ENCODE results near the gene SH3BP4. TPM values are rescaled to one million over a fixed set of nuclear protein-coding genes. Genes with fewer than 3 reads are reported as not detected.

SH3BP4 gene
- total RNA-seq, 1 donor from 2014 or later = 1.1 TPM

DNA sequence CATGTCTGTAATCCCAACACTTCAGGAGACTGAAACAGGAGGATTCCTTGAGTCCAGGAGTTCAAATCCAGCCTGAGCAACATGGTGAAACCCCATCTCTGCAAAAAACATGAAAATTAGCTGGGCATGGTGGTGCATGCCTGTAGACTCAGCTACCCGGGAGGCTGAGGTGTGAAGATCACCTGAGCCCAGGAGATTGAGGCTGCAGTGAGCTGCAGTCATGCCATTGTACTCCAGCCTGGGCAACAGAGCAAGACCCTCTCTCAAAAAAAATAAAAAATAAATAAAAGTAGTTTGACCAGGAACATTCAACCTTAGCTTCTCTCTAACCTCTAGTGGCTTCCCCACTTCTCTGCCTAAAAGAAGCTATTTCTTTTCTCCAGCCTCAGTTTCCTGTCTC, 23.8 kb downstream of the SH3BP4 start:
- peaks cover 3% of the 10 kb centered on the region for H3K9me3 Mint-ChIP-seq
- intact Hi-C loops (cut with micrococcal nuclease) = no loop called here
- TF ChIP-seq, protein P1, sequence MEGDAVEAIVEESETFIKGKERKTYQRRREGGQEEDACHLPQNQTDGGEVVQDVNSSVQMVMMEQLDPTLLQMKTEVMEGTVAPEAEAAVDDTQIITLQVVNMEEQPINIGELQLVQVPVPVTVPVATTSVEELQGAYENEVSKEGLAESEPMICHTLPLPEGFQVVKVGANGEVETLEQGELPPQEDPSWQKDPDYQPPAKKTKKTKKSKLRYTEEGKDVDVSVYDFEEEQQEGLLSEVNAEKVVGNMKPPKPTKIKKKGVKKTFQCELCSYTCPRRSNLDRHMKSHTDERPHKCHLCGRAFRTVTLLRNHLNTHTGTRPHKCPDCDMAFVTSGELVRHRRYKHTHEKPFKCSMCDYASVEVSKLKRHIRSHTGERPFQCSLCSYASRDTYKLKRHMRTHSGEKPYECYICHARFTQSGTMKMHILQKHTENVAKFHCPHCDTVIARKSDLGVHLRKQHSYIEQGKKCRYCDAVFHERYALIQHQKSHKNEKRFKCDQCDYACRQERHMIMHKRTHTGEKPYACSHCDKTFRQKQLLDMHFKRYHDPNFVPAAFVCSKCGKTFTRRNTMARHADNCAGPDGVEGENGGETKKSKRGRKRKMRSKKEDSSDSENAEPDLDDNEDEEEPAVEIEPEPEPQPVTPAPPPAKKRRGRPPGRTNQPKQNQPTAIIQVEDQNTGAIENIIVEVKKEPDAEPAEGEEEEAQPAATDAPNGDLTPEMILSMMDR (IDR thresholded peaks at IDR 0.05) = no peak
- peaks cover 14% of the 10 kb centered on the region for H3K27me3 Mint-ChIP-seq
- ATAC-seq (ENCODE audit: low read depth) (no peak), DNase-seq (no peak)
- POLR2A ChIA-PET = no interaction called here
- no peak overlapping the region for H3K4me3 Mint-ChIP-seq
- peaks cover 2% of the 10 kb centered on the region for H3K4me1 Mint-ChIP-seq
- H3K27ac Mint-ChIP-seq = no peak overlapping the region
- CTCF ChIA-PET = no interaction called here
- H3K36me3 Mint-ChIP-seq (ENCODE audit: low read depth) = no peaks in the 10 kb centered on the region

DNA sequence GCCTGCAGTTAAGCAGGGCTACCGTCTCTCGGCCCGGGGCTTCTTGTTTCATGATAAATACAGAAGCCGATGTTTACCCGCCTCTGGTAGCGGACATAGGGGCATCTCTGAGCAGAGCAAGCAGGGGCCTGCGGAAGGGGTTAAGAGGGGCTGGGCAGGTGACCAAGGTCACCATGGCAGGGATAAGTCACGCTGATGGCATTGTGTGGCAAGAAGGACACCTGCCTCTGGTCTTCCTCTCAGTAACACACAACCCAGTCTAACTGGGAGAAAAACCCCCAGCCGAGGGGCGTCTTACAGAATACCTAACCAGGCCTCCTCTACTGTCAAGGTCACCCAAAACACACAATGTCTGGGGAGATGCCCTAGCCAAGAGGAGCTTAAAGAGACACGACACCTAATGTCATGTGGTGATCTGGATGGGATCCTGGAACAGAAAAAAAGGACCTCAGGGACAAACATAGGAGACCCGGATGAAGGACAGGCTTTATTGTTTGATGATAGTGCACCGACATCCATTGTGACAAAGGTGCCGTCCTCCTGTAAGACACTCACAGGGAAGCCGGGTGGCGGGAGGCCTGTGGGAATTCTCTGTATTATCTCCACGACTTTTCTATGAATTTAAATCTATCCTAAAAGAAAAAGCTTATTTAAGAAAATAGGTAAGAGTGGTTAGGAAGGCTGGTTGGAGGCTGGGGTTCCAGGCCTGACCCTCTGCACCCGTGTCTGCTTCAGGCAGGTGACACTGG, 24.8 kb downstream of the SH3BP4 start:
- ChIA-PET POLR2A (no interaction called here), CTCF (no interaction called here)
- H3K27me3 Mint-ChIP-seq = peaks cover 14% of the 10 kb centered on the region
- TF ChIP-seq, protein P1 (IDR thresholded peaks at IDR 0.05) = no peak
- H3K36me3 Mint-ChIP-seq (ENCODE audit: low read depth) = no peaks in the 10 kb centered on the region
- peaks cover 4% of the 10 kb centered on the region for H3K4me1 Mint-ChIP-seq
- no peak overlapping the region for H3K4me3 Mint-ChIP-seq
- intact Hi-C loops (cut with micrococcal nuclease) = no loop called here
- DNase-seq (no peak), ATAC-seq (ENCODE audit: low read depth) (no peak)
- H3K27ac Mint-ChIP-seq = no peak overlapping the region
- peaks cover 3% of the 10 kb centered on the region for H3K9me3 Mint-ChIP-seq

DNA sequence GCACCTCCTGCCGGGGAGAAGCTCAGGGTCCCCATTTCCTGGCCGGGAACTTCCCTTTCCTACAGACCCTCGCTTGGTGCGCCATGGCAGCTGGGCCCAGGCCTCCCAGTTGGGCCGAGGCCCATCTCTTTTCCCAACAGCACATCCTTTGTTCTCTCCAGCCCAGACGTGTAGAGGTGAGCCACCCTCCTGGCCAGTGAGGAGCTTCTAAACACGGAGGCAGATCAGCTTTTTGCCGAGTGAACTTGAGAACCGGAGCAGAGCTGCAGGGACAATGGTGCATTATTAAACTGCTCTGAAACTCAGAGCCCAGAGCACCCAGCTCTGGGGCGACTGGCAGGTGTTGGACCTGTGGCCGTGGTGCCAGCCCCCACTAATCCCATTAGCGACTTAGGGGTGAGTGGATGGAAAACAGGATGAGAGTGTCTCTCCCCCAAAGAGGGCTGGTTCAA, 25.4 kb downstream of the SH3BP4 start:
- CTCF ChIA-PET = no interaction called here
- Mint-ChIP-seq H3K9me3 (peaks cover 3% of the 10 kb centered on the region), H3K27ac (no peak overlapping the region), H3K36me3 (ENCODE audit: low read depth) (no peaks in the 10 kb centered on the region), H3K4me3 (no peak overlapping the region), H3K4me1 (peaks cover 4% of the 10 kb centered on the region), H3K27me3 (peaks cover 14% of the 10 kb centered on the region)
- POLR2A ChIA-PET = no interaction called here
- TF ChIP-seq, protein P1 (IDR thresholded peaks at IDR 0.05) = no peak
- intact Hi-C loops (cut with micrococcal nuclease) = no loop called here
- DNase-seq (no peak), ATAC-seq (ENCODE audit: low read depth) (no peak)

- Mint-ChIP-seq H3K4me1 (peaks cover 4% of the 10 kb centered on the region), H3K4me3 (no peak overlapping the region), H3K9me3 (peaks cover 3% of the 10 kb centered on the region), H3K27me3 (peaks cover 8% of the 10 kb centered on the region), H3K36me3 (ENCODE audit: low read depth) (no peaks in the 10 kb centered on the region), H3K27ac (no peak overlapping the region)
- CTCF ChIA-PET = no interaction called here
- no peak for ATAC-seq (ENCODE audit: low read depth)
- no peak for DNase-seq
- intact Hi-C loops (cut with micrococcal nuclease) = no loop called here
- POLR2A ChIA-PET = no interaction called here
- TF ChIP-seq, protein P1 (IDR thresholded peaks at IDR 0.05) = no peak
Measured at GRCh38 chr2:234978466-234979203, 26.8 kb downstream of the SH3BP4 start.

All from activated B cell treated with CpG ODN at 0.5 μM for 24 hours (primary cell).